Tibial nerve (tissue), 4 donors: Measurements from ENCODE around the gene ANKRD45. TPM values are rescaled to one million over a fixed set of nuclear protein-coding genes. Genes with fewer than 3 reads are reported as not detected.
"Not testable (repeated sequence)": the region's sequence is repeated elsewhere in the genome, so short reads cannot be mapped to it uniquely, and the experiment has no call there.

Experiments used
- DNase-seq, 2 donors: peaks; one replicate each; pipeline ENCODE4 v3.0.0-alpha.2; 2019; ENCODE audit warnings: low spot score in 2 of 2
- H3K27ac ChIP-seq, 4 donors: fragments of 200-600 bp; sonication (generic) in 3 of 4; one replicate each; pipeline ENCODE4 v1.5.1; 2017 to 2019; ENCODE audit warnings: mild to moderate bottlenecking in 1 of 4
- H3K27me3 ChIP-seq, 2 donors: fragments of 200-600 bp; sonication (generic) in 1 of 2; one replicate each; pipeline versions ENCODE4 v1.5.1 to v1.6.0; 2017 to 2019
- H3K36me3 ChIP-seq, 3 donors: fragments of 200-600 bp; sonication (generic); one replicate each; pipeline ENCODE4 v1.5.1; 2018 to 2019
- H3K4me1 ChIP-seq, 4 donors: fragments of 200-600 bp; sonication (generic) in 3 of 4; one replicate each; pipeline ENCODE4 v1.5.1; 2017 to 2019
- H3K4me3 ChIP-seq, 4 donors: fragments of 200-600 bp; sonication (generic) in 3 of 4; one replicate each; pipeline ENCODE4 v1.5.1; 2017 to 2019; ENCODE audit warnings: mild to moderate bottlenecking in 1 of 4, moderate library complexity in 1 of 4
- H3K9me3 ChIP-seq, 4 donors: fragments of 200-600 bp; sonication (generic) in 3 of 4; one replicate each; pipeline ENCODE4 v1.5.1; 2017 to 2019
- CTCF ChIP-seq, 5 experiments: fragments of 200-600 bp in 3 of 5; fragments of 450-650 bp in 2 of 5; sonication (generic) in 3 of 5; IDR thresholded peaks; one replicate each; pipeline ENCODE4 v1.5.1; 2016 to 2019; ENCODE audit warnings: antibody characterized with exemption in 5 of 5, mild to moderate bottlenecking in 3 of 5, moderate library complexity in 2 of 5
- EP300 ChIP-seq, 2 donors: sonication (generic); formaldehyde crosslinking; IDR thresholded peaks; one replicate each; pipeline ENCODE4 v1.6.1; 2017; ENCODE audit warnings: antibody characterized with exemption in 2 of 2, mild to moderate bottlenecking in 1 of 2
- POLR2A ChIP-seq, 2 donors: fragments of 450-650 bp; IDR thresholded peaks; one replicate each; pipeline ENCODE4 v1.6.1; 2017; ENCODE audit warnings: antibody characterized with exemption in 2 of 2, mild to moderate bottlenecking in 2 of 2, moderate library complexity in 2 of 2
- WGBS, 2 donors: methylation state at CpG; one replicate each; pipeline ENCODE4 v1.1.5; 2018; 5-methylcytosine and 5-hydroxymethylcytosine counted together
- total RNA-seq, 4 donors: library from RNA; depleted of rRNA; stranded (reverse); fragments of >200 nt; gene quantifications; one replicate each; pipeline ENCODE4 v1.1.0, GENCODE V29; 2016

Gene ANKRD45
- total RNA-seq, 4 donors from 2014 or later = 0.44 to 1.8 (median 1.7) TPM; not detected in 1

- Histone ChIP-seq H3K4me1 (no peaks in the 10 kb centered on the region), H3K36me3 (no peaks in the 10 kb centered on the region), H3K27me3 (no peaks in the 10 kb centered on the region), H3K9me3 (peaks cover 0 to 6% (median 0%) of the 10 kb centered on the region in 4 donors), H3K4me3 (no peak overlapping the region), H3K27ac (no peak overlapping the region)
- no peak for DNase-seq
- no peak for TF ChIP-seq CTCF (IDR thresholded peaks at IDR 0.05)
- no peak for TF ChIP-seq EP300 (IDR thresholded peaks at IDR 0.05)
- TF ChIP-seq POLR2A (IDR thresholded peaks at IDR 0.05) = no peak
- WGBS, 2 donors = 67 to 75% methylated on average over 3 of the region's 3 CpGs
These were observed 23.0 kb downstream of the ANKRD45 start for GRCh38 chr1:173646656-173647055.

GRCh38 chr1:173642450-173643139, 27.1 kb downstream of the ANKRD45 start:
- H3K36me3 ChIP-seq, H3K27ac ChIP-seq, H3K27me3 ChIP-seq, H3K4me3 ChIP-seq, DNase-seq, H3K4me1 ChIP-seq, H3K9me3 ChIP-seq: not testable (repeated sequence)
- 85 to 94% methylated on average over 4 of the region's 4 CpGs for WGBS, 2 donors

GRCh38 chr1:173639102-173639501, 30.5 kb downstream of the ANKRD45 start:
- WGBS, 2 donors = 42 to 43% methylated on average over 2 of the region's 2 CpGs
- H3K36me3 ChIP-seq = no peaks in the 10 kb centered on the region
- no peak overlapping the region for H3K27ac ChIP-seq
- peaks cover 0 to 7% (median 0%) of the 10 kb centered on the region in 4 donors for H3K9me3 ChIP-seq
- no peaks in the 10 kb centered on the region for H3K4me1 ChIP-seq
- TF ChIP-seq POLR2A (IDR thresholded peaks at IDR 0.05) = no peak
- no peak for TF ChIP-seq CTCF (IDR thresholded peaks at IDR 0.05)
- no peak for TF ChIP-seq EP300 (IDR thresholded peaks at IDR 0.05)
- no peaks in the 10 kb centered on the region for H3K27me3 ChIP-seq
- H3K4me3 ChIP-seq = no peak overlapping the region
- no peak for DNase-seq

GRCh38 chr1:173638043-173639021, 31.3 kb downstream of the ANKRD45 start:
- TF ChIP-seq CTCF (IDR thresholded peaks at IDR 0.05) (no peak), EP300 (IDR thresholded peaks at IDR 0.05) (no peak), POLR2A (IDR thresholded peaks at IDR 0.05) (no peak)
- H3K27ac ChIP-seq = no peak overlapping the region
- H3K9me3 ChIP-seq = peaks cover 0 to 7% (median 0%) of the 10 kb centered on the region in 4 donors
- H3K4me3 ChIP-seq = no peak overlapping the region
- DNase-seq = no peak
- H3K27me3 ChIP-seq = no peaks in the 10 kb centered on the region
- H3K36me3 ChIP-seq = no peaks in the 10 kb centered on the region
- H3K4me1 ChIP-seq = no peaks in the 10 kb centered on the region
- 71 to 80% methylated on average over 12 of the region's 12 CpGs for WGBS, 2 donors

GRCh38 chr1:173637236-173638042, 32.2 kb downstream of the ANKRD45 start:
- not testable (repeated sequence) for H3K9me3 ChIP-seq

More at GRCh38 chr1:173637236-173638042, 32.2 kb downstream of the ANKRD45 start:
- H3K4me3 ChIP-seq, H3K27ac ChIP-seq, DNase-seq, H3K4me1 ChIP-seq, H3K27me3 ChIP-seq, H3K36me3 ChIP-seq: not testable (repeated sequence)
- 87 to 88% methylated on average over 6 of the region's 6 CpGs for WGBS, 2 donors
